NCI-H146 treated with DMSO at 0.1 percent for 48 hours (cell line): ENCODE data around the gene ZNF768.
"Not testable (repeated sequence)": the region's sequence is repeated elsewhere in the genome, so short reads cannot be mapped to it uniquely, and the experiment has no call there.

ENCODE experiments used
- DNase-seq: peaks from one replicate; lab custom pipeline; 2025; ENCODE audit not compliant: unreplicated experiment; lab: John Stamatoyannopoulos, UW

Gene ZNF768

DNA sequence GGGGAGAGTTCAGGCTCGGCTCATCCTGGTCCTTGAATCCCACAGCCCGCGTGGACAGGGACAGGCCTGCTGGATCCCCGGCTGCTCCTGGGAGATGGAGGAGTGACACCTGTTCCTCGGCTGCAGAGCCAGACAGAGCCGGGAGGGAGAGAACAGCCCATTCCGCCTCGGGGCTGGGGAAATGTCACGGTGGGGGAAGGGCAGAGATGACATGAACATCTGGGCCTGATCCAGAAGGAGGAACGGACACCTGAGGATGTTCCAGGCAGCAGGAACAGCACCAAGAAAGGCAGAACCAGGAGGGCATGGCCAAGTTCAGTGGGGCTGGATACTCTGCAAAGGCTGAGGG is 29.7 kb upstream of the ZNF768 start:
- DNase-seq: no peak

DNA sequence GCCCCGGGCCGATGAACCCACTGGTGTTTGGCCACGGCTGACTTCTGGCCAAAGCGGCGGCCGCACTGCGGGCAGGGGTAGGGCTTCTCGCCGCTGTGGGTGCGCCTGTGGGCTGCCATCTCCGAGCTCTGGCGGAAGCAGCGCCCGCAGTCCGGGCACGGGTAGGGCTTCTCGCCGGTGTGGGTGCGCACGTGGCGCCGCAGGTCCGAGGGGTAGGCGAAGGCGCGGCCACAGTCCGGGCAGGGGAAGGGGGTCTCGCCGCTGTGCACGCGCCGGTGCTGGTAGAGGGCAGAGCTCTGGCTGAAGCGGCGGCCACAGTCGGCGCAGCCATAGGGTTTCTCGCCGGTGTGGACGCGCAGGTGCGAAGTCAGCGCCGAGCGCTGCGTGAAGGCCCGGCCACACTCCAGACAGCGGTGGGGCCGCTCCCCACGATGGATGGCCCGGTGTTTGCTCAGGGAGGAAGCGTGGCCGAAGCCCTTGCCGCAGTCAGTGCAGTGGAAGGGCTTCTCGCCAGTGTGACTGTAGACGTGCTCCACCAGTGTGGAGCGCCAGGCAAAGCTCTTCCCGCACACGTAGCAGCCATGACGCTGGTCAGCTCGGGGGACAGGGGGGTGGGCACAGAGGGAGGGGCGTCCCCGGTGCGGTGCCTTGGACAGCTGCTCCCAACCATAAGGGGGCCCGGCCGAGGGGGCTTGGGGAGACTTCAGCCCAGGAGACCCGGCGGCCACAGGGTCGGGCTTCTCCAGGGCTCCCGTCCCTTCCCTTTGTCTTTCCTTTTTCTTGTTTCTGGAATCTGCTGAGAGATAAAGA is 29.2 kb upstream of the ZNF768 start:
- no peak for DNase-seq

DNA sequence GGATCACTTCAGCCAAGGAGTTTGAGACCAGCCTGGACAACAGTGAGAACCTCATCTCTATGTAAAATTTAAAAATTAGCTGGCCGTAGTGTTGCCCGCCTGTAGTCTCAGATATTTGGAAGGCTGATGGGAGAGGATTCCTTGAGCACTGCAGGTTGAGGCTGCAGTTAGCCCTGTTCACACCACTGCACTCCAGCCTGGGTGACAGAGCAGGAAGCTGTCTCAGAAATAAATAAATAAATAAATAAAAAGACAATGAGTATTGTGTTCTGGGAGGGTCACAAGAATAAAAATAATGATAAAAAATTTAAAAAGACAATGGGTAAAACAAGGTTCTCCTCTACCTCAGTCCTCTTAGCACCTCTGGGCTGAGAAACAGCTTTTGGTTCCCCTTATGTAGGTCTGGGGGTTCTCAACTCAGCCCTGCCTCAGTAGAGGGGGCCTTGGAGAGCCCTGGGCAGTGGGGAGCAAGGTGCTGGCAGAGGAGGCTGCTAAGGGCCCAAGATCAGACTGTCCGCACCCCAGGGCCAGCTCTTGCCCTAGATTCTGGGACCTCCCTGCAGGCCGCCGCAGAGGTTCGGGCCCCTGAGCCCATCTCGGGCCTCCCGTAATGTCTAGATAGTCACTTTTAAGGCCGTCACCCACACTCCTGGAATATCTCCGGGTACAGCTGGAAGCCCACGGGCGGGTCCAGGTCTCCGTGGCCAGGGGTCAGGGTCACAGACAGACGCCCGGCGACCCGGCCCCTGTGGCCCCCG is 28.4 kb upstream of the ZNF768 start:
- DNase-seq: no peak

DNA sequence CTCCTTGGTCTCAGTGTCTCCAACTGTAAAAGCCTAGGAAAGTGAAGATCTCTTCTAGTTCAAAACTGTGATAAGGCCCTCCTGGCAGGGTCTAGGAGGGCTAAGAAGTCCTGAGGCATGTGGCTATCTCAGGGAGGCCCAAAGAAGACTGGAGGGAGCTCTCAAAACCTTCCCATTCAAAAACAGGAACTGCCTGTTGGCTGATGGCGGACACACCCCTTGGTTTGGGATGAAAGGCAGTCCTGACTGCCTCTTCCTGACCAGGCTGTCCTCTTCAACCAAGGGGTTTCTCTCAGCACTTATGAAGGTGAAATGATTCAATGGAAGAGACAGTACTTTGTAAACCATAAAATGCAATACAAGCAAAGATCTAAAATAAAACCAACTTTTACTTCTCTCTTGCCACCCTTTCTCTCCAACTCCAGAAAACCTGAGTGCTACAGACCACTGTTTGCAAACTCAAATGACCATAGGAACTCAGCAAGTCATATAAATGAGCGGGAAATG is 27.1 kb upstream of the ZNF768 start:
- DNase-seq: no peak

DNA sequence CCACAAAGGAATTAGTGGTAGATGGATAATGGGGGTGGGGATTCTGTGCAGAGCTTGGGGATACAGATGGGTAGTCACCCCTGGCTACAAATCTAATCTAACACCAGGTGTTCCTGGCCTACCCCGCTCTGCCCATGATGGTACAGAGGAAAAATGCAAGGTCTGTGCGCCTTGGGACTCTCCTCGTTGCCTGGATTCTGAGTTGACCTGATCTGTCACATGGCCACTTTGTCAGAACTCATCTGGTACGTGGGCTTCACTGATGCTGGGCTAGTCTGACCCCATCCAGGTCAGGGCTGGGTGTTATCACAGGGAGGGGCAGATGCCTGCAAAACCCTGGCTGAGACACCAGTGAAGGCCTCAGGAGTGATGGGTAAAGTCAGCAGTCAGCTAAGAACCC is 26.6 kb upstream of the ZNF768 start:
- no peak for DNase-seq

DNA sequence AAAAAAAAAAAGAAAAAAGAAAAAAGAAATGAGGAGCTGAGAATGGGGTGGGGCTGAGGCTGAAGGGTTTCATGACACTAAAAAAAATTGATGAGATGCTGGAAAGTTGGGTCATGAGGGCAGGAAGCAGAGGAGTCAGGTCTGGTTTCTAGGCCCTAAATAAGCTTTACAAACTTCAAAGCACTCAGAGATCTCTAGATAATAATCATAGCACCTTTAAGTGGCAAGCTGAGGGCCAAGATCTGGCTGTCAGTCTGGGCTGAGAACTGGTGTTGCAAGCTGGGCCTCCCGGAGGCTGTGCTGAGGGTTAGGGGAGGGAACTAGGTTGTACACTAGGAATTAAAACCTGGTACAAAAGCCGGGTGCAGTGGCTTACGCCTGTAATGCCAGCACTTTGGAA is 25.4 kb upstream of the ZNF768 start:
- no peak for DNase-seq

DNA sequence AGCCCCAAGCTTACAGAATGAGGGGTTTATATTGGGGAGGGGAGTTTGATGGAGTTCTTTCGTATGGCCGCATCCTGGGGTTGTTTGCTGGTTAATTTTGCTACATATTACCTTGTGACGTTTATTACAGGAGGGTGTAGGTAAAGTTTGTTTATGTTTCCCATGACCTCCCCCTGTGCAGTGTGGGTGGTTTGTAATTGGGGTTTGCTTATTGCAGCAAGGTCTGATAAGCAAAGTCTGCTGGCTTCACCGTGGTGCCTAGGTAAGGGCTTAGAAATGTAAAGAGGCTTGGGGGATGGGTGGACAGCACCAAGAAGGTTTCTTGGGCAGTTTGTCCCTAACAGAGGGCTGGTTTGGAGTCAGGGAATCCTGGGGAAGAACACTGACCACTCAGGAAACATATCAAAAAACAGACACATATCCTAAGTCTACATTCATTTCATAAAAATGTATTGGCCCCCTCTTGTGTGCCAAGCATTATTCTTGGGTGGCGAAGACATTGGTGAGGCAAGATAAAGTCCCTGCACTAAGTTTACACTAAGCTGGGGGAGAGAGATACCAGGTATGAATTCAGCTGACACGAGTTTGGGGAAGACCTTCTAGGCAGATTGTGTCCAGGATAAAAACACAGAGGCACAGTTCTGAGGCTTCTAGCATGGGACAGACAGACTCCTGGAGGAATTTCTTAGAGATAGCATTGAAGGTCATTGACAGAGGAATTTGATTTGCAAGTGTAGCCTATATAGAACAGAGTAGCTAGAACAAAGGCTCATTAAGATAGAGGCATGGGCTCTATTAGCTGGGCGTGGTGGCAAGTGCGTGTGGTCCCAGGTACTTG is 22.3 kb upstream of the ZNF768 start:
- DNase-seq: no peak

DNA sequence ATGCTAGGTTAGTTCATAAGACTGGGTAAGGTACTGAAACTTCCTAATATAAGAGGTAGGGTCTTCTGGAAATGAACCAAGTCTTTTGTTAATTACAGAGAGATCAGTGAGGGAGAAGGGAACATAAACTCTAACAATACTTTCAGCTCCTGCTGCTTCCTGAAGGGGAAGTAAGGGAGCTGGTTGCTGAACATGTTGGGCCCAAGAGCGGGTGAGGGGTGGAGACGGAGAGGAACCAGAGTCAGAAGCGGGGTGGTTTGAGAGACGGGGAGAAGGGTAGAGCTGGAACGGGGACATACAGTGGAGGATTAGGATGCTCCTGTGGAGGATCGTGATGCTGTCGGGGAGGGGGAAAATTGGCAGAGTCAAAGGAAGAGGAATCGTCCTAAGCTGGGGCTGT is 19.7 kb upstream of the ZNF768 start:
- DNase-seq: no peak

DNA sequence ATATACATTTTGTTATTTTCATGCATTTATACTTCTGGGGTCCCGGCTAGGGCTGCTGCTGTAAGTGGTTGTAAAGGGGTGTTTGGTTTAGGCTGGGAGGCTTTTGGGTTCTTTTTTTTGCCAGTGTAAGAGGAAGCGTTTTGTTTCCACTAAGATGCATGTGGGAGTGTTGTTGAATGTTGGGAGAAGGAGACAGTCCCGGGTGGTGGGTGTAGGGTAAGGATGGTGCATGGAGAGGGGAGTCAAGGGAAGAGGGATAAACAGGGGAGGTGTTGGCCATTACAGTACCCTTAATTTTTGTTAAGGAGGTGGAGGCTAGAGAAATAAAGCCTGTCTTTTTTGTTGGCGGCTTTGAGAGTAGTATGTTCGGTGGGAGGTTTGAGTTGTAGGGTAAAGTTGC is 16.7 kb upstream of the ZNF768 start:
- no peak for DNase-seq

DNA sequence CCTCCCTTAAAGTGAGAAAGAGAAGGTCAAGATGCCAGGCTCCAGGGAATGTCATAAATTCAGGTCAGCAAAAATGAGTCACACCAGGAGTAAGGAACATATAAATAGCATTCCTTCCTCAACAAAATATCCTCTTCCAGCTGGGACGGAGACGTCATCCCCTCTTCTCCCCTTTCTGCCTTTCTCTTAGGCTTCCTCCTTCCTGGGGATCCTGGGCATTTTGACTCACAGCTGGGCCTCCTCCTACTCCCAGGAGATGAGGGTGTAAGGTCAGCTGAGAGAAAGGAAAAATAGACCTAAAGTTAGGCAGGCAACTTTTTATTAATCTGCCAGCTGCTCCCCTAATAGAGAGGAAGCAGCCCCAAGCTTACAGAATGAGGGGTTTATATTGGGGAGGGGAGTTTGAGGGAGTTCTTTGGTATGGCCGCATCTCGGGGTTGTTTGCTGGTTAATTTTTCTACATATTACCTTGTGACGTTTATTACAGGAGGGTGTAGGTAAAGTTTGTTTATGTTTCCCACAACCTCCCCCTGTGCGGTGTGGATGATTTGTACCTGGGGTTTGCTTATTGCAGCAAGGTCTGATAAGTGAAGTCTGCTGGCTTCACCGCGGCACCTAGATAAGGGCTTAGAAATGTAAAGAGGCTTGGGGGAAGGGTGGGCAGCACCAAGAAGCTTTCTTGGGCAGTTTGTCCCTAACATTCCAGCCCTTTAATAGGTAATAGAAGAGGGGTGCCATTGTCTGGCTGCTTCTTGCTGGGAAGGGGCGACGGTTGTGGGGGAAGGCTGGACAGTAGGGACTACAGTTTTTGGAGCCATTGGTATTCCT is 15.3 kb upstream of the ZNF768 start:
- no peak for DNase-seq

DNA sequence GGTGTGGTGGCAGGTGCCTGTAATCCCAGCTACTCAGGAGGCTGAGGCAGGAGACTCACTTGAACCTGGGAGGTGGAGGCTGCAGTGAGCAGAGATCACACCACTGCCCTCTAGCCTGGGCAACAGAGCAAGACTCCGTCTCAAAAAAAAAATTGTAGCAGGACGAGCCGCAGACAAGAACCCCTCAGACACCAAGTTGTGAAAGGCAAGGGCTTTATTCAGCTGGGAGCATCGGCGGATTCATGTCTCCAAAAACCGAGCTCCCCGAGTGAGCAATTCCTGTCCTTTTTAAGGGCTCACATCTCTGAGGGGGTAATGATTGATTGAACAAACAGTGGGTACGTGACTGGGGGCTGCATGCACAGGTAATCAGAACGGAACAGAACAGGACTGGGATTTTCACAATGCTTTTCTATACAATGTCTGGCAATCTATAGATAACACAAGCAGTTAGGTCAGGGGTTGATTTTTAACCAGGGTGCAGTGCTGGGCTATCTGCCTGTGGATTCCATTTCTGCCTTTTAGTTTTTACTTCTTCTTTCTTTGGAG is 14.6 kb upstream of the ZNF768 start:
- not testable (repeated sequence) for DNase-seq

DNA sequence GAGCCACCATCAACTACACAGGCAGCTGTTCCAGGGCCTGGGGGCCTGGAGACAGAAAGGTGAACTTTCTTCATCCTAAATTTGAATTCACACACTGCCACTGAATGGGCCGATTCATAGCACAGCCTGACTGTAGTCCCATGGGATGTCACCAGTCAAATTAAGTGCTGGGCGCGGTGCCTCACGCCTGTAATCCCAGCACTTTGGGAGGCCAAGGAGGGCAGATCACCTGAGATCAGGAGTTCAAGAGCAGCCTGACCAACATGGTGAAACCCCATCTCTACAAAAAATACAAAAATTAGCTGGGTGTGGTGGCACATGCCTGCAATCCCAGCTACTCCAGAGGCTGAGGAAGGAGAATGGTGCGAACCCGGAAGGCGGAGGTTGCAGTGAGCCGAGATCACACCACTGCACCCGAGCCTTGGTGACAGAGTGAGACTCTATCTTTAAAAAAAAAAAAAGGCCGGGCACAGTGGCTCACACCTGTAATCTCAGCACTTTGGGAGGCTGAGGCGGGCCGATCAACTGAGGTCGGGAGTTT is 13.7 kb upstream of the ZNF768 start:
- not testable (repeated sequence) for DNase-seq

DNA sequence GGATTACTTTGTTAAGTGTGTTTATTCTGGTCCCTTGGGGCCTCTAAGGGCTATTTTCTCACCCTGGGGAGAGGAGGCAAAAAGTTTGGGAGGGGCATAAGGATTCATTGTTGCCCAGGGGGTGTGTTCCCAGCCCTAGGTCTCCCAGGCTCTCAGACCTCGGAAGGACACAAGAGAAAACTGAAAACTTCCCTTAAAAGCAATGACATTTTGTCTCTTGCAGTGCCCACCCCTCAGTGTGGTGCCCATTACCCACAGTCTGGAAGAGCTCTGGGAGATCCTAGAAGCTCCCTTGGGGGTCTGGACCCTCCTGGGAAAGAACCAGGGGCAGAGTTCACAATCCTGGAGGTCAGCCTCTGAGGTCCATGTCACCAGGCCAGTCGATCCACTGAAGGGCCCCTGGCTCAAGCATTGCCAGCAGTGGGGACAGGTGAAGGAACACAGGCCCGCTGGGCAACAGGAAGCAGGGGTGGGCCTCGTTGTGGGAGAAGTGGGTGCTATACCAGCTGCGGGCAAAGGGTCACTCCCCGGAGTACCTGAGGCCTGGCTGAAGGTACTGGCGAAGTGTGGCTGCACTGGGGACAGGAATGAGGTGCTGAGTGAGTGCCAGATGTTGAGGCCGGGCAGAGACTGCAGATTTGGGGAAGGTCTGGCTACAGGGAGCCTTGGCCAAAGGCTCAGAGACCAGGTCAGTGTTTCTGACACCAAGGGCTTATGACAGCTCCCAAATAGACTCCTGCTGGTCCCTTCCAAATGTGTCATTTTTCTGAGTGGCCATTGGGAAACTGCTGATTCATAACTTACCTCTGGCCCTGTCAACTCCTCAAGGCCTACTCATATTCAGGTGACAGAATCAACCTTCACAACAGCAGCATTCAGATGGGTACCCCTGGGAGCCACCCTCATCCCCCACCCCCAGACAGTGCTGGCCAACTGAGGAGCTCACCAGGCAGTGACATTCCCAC is 12.9 kb upstream of the ZNF768 start:
- DNase-seq: no peak

DNA sequence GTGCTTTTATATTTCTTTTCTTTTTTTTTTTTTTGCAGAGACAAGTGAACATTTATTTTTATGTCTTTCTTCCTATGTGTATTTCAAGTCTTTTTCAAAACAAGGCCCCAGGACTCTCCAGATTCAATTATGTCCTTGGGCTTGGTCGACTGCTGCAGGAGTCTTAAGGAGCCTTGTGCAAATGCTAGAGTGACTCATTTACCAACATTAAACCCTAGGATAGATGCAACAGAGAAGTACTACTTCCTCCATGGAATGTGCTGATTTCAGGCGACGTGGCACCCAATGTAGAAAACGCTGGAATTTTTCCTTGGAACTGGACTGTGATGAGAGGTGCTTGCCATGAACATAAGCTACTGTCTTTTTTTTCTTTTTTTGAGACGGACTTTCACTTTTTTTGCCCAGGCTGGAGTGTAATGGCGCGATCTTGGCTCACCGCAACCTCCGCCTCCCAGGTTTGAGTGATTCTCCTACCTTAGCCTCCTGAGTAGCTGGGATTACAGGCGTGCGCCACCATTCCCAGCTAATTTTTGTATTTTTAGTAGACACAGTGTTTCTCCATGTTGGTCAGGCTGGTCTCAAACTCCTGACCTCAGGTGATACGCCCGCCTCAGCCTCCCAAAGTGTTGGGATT is 10.1 kb upstream of the ZNF768 start:
- DNase-seq: not testable (repeated sequence)

DNA sequence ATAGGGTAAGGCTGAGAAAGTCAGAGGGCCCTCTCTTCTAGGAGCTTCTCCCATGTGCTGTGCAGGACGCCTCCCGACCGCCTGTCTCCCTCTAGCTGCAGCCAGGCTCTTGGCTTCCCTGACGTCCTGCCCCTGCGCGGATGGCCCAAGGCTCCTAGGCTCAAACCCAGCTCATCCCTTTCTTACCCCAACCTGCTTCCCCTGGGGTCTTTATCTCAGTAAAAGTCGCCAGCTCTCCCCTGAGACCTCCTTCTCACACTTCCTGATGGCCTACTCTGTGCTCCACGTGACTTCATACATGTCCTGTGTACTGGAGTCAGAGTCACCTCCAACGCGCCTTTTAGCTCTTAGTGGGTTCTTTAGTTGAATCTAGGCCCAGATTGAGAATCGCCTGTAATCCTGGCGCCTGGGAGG is 9.4 kb upstream of the ZNF768 start:
- peak; percentile 55 for DNase-seq

DNA sequence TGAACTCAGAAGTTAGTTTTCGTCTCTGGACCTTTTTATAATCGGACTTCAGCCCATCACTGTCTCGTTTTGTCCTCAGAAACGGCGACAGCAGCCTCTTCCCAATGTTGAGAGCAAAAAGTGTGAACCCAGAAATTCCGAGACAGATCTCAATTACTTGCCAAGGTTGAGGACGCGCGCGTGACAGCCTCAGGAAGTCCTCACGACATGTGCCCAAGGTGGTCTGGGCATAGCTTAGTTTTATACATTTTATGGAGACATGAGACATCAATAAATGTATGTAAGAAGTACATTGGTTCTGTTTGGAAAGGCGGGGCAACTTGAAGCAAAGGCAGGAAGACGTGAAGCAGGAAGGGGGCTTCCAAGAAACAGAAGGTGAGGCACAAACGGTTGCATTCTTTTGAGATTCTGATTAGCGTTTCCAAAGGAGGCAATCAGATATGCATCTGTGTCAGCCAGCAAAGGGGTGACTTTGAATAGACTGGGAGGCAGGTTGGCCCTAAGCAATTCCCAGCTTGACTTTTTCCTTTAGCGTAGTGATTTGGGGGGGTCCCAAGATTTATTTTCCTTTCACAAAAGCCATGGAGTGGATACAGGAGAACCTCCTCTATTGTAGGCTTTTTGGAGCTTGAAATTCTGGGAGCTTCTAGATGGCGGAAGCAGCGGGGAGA is 8.9 kb upstream of the ZNF768 start:
- no peak for DNase-seq

DNA sequence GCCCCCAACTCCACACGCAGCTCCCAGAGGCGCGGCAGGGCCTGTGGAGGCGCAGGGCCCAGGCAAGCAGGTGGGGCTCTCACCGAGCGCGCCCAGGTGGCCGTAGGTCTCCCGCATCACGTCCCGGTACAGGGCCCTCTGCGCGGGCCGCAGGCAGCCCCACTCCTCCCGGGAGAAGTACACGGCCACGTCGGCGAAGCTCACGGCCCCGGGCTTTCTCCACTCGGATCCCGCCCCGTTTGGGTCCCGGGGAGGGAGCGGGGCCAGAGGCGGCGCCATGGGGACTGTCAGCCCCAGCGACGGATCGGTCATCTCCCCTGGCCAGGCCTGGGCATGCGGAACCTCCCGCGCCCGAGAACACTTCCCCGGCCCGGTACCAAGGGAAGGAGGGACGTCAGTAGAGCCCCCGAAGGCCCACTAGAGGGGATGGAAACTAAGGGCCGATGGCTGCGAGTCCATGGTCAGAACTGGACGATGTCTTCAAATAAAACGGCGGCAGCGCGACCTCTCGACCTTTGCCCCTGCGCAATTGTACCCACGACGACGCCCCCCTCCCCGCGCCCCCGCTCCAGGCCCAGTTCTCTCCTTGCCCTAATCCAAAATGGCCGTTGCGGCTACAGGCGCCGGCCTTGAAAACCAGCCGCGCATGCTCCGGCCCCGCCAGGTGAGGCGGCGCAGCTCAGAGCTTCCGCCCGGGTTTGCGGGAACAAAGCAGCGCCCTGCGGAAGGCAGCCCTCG is 8.2 kb upstream of the ZNF768 start, which contains the start of gene ZNF747:
Gene ZNF747 (minus strand): TSS at position 491 of the 738 bp plus-strand sequence. CDS start 179 bp downstream, at position 312.
- peak; percentile 83 for DNase-seq
